GM21528 (cell line): ENCODE results near the gene DPYD.

Source experiments
- ATAC-seq: cut with Tn5 transposase; IDR thresholded peaks from one replicate; pipeline ENCODE4 v1.9.1; 2021; ENCODE audit warnings: mild to moderate bottlenecking, moderate library complexity; ENCODE audit not compliant: unreplicated experiment, low FRiP score

DPYD gene

DNA sequence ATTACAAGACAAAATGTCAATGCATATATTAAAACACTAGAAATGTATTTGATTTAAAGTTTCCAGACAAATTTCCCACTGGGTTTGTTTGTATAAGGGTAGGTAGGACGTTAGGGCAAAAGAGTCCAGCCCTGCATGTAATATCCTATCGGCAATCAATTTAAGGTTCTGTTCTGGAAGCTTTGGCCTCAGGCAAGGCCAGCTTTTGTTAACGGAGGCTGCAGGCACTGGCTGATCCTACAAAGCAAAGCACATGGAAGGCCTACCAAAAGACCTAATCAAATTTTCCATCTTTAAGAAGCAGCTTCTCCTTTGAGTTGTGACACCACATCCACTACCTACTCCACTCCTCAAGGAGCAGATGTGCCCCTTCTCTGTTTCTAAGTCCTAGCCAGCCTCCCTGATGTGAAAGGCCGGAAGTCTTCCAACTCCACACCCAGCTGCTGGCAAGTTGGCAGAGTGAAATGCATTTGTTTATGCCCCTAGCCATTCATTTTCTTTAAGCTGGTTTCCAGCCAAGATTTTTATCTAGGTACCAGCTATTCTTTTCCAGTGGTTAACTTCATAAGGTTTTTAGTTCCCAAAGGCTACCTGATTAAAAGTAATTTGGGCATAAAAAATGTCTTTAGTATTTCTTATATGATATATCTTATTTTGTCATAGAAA is 746.7 kb downstream of the DPYD start:
- no peak for ATAC-seq

DNA sequence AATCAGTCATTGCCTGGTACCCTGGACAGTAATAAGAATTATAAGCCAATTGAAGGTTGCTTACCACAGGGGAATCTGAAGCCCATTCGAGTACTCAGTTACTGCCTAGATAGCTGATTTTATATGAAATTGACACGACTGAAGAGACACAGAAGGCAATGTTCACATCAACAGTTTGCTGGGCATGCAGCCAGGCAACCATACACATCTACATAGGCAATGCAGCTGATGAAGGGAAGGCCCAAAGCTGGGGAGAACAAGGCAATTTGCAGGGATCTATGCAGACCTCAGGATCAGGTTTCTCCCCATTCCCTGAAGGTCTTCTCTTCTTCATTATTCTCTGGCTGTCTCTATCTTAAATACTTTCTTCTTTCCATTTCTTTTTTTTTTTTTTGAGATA is 750.5 kb downstream of the DPYD start:
- no peak for ATAC-seq

DNA sequence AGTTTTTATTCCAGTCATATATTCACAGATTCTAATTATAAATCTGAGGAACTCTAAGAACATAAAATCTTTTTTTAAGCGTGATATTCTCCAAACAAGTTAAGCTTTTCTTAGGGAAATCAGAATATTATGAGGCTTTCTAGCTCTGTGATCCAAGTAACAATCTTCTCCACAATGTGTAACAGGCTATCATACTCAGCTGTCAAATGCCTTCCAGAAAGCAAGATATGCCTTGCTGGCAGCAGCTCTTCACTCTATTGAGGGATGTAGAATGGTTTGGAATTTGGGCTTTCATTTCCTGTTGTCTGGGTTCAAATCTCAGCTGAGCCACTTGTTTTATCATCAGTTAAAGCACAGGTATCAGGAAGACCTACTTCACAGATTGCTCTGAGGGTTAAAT is 752.8 kb downstream of the DPYD start:
- no peak for ATAC-seq

DNA sequence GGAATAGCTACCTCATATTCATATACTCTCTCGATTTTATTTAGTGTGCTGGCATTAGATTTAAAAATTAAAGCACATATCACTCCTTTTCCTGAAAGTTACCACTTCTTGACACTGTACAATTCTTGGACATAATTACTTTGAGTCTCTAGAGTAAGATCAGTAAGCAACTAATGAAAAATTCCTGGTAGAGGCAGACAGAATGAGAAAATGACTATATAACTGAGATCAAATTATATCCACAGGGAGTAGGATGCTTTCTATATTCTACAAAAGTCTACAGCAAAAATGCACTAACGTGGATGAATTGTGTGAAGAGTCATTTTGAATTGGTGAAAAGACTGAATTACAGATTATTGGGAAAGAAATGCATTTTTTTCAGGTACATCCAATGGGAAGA is 753.6 kb downstream of the DPYD start:
- ATAC-seq = no peak

DNA sequence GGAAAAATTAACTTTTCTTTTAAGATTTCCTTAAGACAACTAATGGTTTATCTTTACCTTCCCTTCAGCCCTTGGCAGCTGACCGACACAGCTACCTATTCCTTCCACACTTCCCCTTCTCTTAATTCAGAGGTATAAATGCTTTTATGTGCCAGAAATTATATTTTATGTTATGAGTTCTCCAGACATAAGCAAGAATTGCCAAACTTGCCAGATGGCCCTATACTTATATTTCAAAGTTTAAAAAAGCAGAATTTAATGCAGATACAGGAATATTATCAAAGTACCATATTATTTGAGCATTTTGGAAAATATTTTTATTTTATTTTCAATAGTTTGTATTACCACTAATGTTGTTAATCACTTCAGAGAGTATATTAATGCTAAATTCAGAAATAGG is 754.2 kb downstream of the DPYD start:
- ATAC-seq = no peak

DNA sequence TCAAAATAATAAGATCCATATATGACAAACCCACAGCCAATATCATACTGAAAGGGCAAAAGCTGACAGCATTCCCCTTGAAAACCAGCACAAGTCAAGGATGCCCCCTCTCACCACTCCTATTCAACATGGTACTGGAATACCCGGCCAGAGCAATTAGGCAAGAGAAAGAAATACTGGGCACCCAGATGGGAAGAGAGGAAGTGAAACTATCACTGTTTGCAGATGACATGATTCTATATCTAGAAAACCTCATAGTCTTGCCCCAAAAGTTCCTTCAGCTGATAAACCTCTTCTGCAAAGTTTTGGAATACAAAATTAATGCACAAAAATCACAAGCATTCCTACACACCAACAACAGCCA is 756.6 kb downstream of the DPYD start:
- no peak for ATAC-seq

DNA sequence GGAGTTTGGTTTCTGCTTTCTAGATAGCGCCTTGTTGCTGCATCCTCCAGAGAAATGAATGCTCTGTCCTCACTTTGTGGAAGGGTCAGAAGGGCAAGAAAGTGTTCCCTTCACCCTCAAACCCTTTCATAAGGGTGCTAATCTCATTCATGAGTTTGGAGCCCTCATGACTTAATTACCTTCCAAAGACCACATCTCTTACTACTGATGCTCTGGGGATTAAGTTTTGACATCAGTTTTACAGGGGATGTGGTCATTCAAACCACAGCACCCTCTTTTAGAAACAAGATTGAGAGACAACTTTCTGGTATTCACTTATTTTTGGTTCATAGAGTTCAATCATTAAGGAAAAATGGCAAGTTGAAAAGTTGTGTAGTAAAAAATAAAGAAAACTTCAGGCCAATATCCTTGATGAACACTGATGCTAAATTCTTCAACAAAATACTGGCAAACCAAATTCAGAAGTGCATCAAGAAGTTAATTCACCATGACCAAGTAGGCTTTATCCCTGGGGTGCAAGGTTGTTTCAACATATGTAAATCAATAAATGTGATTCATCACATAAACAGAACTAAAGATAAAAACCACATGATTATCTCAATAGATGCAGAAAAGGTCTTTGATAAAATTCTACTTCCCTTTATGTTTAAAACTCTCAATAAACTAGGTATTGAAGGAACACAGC is 757.1 kb downstream of the DPYD start:
- peak; percentile 63 for ATAC-seq

DNA sequence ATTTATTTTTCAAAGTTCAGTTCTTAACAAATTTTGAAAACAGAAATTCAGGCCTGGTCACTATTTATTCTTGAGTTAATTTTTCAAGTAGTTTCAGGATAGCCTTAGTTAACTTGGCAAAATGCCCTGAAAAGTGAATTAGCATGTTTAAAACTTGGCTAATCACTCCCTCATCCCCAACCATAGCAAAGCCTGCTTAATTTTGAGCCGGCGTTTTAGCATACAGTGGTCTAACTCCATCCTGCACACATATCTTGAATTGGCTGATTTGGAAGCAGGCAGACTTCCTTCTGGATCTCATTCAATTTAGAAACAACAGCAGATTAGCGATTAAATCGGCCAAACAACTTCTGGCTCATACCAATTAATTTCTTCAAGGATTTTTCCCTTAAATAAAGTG is 760.0 kb downstream of the DPYD start:
- no peak for ATAC-seq

DNA sequence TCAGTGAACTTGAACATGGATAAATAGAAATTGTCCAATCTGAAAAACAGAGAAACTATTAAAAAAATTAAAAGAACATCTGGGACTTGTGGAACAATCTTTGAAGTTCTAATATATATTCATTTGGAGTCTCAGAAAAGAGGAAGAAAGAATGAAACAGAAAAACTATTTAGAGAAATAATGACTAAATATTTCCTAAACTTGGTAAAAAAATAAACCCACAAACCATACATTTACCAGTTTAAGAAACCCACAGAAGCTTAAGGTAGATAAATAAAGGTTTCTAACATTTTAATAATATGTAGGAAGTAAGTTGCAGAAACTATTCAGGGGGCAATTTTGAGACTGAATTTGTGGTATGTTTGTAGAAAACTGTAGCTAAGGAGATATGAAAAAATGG is 761.5 kb downstream of the DPYD start:
- ATAC-seq = peak; percentile 73

DNA sequence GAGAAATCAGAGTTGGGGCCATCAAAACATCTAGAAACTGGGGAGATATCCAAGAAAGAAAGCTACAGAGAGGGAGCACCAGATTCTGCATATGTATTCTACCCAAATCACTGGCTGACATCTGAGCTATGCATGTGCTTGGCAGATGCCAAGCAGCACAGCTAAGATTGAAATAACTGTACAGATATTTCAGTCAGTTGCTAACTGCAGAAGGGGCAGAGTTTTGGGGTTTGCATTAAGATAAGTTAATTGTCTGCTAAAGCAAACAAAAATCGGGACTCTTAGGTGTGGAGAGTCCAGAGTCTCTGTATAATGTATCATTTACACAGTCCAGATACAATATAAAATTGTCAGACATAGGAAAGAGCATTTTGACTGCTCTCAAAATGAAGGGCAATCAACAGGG is 762.1 kb downstream of the DPYD start:
- no peak for ATAC-seq

DNA sequence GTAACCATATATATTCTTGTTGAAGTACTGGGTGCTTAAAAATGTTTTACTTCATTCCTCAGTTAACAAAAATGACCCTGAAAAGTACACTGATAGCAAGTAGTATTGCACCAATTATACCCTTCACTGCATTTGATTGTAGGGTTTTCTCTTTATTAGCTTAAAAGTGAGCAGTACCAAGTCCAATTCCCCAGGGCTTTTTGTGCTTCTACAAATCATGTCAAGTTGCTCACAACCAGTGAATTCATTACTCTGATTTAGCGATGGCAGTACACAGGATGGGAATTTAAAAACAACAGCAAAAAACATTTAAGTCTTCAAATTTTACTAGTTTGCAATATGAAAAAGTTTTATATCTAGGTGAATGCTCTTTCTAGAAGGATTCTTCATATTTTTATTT is 762.8 kb downstream of the DPYD start:
- ATAC-seq = no peak

DNA sequence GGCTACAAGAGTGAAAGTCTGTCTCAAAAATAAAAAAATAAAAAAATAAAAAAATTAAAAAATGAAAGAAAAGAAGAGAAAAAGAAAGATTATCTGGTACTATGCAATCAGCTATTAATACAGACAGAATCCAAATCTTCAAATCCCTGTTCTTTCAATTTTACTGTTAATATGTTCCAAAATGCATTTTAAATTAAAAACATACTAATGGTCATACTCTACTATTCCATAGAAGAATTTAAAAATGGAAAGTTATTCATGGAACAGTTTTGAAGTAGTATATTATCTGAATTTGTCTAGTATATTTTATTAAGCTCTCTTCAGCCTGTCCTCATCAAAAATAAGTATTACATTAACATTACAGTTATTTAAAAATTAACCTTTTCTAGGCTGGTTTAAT is 769.2 kb downstream of the DPYD start:
- no peak for ATAC-seq

DNA sequence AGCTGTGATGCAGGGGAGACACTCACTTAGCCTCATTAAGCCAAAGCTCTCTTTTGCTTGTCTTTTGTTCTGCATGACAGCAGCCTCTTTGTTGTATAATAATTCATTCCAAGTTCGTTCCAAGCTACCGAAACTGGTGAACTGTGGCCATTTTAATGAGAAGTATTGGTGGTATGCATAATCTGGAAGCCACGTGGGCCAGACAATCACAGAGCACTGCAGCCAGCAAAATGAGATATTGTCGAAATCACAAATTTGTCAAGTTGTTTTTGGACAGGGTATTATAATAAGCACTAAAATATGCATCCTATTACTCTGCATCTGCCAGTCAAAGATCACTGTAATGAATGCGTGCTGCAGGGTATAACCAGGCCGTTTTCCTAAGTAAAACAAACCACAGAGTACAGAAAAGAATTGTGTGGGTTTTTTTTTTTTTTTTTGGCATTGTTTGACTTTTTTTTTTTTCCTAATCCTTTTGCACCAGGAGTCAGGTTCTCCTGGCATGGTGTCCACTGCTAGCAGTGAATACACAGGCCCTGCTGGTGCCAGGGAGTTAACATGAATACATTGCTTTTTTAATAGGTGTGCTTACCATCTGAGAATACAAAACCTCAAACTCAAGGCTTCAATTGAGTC is 775.4 kb downstream of the DPYD start:
- ATAC-seq = no peak

DNA sequence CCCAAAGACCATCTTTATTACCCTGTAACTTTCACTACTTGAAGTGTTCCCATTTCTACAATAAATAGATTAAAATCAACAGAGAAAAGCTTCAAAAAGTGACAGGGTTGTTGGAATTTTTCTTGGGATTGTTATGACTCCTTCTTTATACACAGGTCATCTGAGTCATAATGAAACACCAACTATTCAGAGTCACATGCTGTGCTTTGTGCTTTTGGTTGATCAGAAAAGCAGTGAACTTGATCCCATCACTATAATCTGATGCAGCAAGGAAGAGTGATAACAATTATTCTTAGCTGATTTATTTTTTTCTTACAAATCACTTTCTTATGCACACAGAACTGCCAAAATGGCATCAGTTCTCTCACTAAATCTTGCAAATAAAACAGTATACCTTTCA is 776.3 kb downstream of the DPYD start:
- no peak for ATAC-seq

DNA sequence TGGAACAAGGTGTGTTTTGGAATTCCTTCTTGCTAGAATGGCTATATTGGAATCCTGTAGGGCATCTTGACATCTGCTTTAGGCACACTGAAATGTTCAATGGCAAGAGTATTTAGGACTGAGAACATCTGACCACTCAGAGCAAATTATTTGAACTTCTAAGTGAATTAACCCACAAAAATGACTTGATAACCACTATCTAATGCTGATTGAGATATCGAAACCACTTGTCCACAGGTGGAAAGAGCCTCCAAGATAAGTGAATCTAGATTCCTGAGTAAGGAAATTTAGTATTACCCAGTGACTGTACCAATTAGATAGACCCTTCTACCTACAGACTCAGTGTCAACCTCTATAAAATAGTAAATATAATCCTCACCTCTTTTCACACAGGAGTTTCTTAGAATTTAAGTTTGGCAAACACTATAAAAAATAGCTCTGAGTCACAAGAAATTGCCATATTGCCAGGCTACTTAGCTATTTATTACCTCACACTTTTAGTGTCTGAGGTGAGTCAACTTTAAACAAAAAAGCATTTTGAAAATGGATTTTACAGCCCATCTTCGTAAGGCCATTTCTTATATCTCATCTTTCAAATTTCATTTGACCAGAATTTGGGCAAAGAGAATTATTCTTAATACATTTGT is 777.5 kb downstream of the DPYD start:
- no peak for ATAC-seq

DNA sequence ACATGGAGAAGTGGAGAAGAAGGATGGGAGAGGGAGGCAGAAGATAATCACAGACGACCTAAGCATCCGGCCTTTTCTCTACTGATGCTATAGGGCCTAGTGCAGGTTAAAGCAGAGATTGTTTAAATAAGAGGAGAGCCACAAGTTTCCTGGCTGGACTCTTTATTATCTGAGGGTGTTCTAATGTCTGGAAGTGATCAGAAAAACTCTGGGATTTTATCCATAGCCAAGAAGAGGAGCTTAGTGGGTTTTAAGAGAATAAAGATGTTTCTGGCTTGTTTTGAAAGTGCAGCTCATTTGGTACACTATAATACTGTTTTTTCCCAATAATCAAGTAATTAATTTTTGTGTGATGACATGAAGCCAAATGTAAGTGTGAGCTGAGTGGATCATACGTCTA is 780.2 kb downstream of the DPYD start:
- no peak for ATAC-seq

DNA sequence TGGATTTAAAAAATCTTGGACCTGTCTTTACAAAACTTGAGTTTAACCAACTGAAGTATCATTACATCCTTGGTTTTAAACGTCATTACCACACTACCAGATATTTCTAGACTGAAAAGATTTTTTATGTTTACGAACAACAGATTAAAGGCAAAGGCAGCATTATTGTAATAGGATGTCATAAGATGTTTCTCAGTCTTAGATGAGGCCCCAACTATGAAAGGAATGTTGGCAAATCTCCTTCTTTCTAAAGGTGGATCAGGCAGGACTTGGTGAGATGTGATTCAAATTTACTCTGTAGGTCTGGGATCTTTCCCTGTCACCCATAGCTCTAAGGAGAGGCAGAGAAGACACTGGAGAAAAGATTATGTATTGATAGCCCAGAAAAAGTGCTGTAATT is 781.3 kb downstream of the DPYD start:
- no peak for ATAC-seq

DNA sequence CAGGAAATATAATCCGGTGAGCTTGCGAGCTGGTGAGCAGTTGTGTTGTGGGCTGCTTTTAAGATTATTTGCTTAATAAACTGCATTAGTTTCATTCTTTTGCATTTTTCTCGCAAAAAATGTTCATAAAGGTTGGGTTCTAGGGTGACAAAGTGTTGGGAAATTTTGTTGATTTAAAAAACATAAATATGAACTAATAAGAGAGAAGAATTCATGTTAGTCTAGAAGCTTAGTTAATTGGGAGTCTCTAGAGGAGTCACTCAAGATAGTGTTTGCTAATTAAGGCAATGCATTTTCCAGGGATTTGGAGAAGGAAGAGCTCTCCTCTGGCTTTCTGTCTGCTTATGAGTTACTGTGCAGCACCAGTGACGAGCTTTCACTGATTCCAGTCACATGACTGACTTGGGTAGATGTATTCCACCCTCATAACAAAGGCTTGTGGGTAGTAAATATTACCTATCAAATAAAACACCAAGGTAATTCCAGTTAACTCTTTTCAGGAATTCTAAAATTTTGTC is 782.3 kb downstream of the DPYD start:
- ATAC-seq = peak; percentile 36

DNA sequence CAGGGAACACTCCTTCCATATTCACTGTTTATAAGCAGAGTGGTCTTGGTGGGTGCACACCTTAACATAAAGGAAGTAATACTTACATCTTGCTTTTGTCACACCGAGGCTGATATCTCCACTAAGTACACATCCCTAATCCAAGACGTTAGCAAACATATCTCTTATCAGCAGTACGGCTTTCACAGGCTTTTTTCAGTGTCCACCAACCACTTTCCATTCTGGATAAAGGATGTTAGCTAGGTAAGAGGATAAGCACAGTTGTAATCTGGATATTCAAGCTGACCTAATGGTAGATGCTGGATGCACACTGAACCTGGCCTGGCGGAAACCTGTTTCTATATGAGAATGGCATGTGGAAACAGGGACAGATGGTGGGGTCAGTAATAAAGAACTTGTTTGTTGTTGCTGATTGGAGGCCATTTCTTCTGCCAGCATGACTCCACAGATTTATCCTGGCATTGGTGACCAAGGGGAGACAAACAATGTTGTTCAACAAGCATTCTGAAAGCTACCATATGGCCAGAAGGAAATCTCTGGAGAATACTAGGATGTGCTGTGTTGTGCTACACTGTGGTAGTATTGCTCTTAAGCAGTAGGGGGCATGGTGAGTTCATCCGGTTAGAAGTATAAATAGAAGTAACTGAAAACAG is 782.8 kb downstream of the DPYD start:
- peak; percentile 98 for ATAC-seq

DNA sequence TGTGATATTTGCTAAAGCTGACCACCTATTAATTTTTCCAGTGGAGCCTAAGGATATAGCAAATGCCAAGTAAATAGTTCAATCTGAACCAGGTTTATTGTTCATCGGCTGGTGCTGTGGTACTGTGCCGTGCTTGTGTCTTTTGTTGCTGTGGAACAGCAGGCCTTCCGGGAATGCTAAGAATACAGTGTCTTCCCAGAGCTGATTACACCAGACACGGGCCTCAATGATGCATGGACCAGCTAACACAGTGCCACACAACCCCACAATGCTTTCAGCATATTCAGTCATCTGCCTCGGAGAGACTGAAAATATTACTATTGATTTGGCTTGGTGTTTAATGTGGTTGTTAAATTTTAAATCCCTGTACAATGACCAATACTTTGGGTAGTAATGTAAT is 783.8 kb downstream of the DPYD start:
- no peak for ATAC-seq

DNA sequence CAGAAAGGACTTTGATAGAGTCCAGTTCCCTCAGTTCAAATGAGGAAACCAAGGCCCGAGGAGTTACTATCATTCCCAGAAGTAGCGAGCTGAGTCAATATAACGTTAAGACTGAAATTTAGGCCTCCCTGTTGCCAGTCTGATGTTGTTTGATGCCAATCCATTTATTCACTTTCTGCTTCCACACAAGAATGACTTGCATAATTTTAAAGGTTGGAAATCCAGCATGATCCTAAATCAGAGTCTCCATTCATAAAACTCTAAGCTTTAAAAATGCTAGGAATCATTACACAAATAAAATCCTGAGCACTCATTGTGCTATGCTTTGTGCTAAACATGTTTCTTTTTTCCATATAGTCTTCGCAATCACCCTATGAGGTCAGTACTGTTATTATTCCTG is 784.9 kb downstream of the DPYD start:
- ATAC-seq = no peak
